Measurements from ENCODE around the gene NXF1.

- TF ChIP-seq POLR2AphosphoS5 (IDR thresholded peaks at IDR 0.05), result peak; percentile 100
- TF ChIP-seq CTCF (IDR thresholded peaks at IDR 0.05), result peak in 2 of 7 experiments; percentile 9 to 13
- peak in 2 of 4 donors; percentile 95 to 97 for TF ChIP-seq POLR2A (IDR thresholded peaks at IDR 0.05)
- no peak for TF ChIP-seq EP300 (IDR thresholded peaks at IDR 0.05)
Measured at GRCh38 chr11:62805076-62805892, at the start of gene NXF1.
